BE2C (cell line): ENCODE results near the gene CATSPER4.

ENCODE experiments used
- DNase-seq: peaks from one replicate; pipeline ENCODE4 v3.0.0-alpha.2; 2020
- H3K27me3 ChIP-seq: fragments of 250-450 bp; sonication (Bioruptor Pico); 2 replicates; pipeline ENCODE4 v1.5.1; 2020; ENCODE audit warnings: mild to moderate bottlenecking
- H3K36me3 ChIP-seq: fragments of 250-450 bp; sonication (Bioruptor Pico); 2 replicates; pipeline ENCODE4 v1.5.1; 2020; ENCODE audit warnings: mild to moderate bottlenecking
- H3K4me1 ChIP-seq: fragments of 250-450 bp; sonication (Bioruptor Pico); 2 replicates; pipeline ENCODE4 v1.5.1; 2020
- H3K4me3 ChIP-seq: 2 replicates; pipeline ENCODE4 v1.5.1; 2011; ENCODE audit warnings: low read depth, low read length
- H3K9me3 ChIP-seq: fragments of 250-450 bp; sonication (Bioruptor Pico); 2 replicates; pipeline ENCODE4 v1.5.1; 2020
- TF ChIP-seq, protein P1 (sequence below): IDR thresholded peaks from 2 replicates; pipeline ENCODE4 v1.5.1; 2012; ENCODE audit warnings: mild to moderate bottlenecking, low read depth, low read length

CATSPER4 gene

DNA sequence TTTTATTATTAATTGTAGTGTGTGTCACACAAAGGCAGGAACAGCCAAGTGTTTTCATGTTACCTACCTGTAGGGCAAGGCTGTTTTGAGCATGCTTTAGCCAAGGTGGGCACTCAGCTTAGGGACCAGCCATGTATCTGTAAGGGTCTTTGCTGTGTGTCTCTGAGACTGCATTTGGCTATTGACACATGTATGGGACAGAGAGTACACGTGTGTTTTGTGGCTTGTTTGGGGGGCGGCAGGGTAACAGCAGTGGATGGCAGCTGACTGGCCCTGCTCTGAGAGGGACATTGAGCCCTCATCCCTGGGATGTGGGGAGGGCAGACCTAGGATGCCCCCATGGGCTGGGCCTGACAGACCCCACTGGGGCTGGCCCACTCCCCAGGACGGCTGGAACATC lies 6.9 kb downstream of the CATSPER4 start:
- TF ChIP-seq, protein P1, sequence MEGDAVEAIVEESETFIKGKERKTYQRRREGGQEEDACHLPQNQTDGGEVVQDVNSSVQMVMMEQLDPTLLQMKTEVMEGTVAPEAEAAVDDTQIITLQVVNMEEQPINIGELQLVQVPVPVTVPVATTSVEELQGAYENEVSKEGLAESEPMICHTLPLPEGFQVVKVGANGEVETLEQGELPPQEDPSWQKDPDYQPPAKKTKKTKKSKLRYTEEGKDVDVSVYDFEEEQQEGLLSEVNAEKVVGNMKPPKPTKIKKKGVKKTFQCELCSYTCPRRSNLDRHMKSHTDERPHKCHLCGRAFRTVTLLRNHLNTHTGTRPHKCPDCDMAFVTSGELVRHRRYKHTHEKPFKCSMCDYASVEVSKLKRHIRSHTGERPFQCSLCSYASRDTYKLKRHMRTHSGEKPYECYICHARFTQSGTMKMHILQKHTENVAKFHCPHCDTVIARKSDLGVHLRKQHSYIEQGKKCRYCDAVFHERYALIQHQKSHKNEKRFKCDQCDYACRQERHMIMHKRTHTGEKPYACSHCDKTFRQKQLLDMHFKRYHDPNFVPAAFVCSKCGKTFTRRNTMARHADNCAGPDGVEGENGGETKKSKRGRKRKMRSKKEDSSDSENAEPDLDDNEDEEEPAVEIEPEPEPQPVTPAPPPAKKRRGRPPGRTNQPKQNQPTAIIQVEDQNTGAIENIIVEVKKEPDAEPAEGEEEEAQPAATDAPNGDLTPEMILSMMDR, result no peak
- Histone ChIP-seq H3K27me3 (no peaks in the 10 kb centered on the region), H3K4me1 (no peaks in the 10 kb centered on the region), H3K4me3 (no peak overlapping the region), H3K9me3 (no peaks in the 10 kb centered on the region), H3K36me3 (no peaks in the 10 kb centered on the region)
- DNase-seq, result no peak

DNA sequence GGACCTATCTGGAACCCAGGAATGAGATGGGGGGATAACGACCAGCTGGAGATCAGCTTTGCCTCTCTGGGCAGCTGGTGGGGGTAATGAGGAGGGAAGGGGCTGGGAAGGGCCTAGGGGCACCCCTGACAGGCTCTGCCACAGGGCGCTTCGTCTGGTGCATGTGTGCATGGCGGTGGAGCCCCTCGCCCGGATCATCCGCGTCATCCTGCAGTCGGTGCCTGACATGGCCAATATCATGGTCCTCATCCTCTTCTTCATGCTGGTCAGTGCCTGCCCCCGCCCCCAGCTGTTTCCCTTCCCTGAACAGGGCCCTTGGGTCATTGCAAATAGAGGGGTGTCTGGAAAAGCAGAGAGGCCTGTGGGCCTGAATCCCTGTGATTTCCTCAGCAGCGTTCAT lies 7.4 kb downstream of the CATSPER4 start:
- TF ChIP-seq, protein P1, result no peak
- Histone ChIP-seq H3K27me3 (no peaks in the 10 kb centered on the region), H3K4me3 (no peak overlapping the region), H3K36me3 (no peaks in the 10 kb centered on the region), H3K4me1 (no peaks in the 10 kb centered on the region), H3K9me3 (no peaks in the 10 kb centered on the region)
- DNase-seq, result no peak

DNA sequence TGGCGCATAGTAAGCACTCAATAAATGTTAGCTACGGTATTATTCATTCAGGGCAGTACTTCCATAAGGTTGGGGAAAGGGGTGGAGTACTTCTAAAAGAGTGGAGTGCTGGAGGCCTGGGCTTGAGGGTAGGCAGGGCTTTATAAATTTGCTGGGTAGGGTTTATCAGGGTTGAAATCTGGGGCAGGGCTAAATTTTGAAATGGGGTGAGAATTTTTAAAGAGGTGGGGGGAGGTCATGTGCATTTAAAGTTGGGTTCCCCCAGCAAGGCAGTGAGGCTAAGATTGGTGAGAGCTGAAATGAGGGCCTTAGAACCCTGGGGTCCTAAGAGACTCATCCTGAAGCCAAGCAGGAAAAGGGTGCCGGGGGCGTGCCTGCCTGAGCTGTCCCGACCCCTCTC lies 10.0 kb downstream of the CATSPER4 start:
- no peaks in the 10 kb centered on the region for H3K36me3 ChIP-seq
- no peaks in the 10 kb centered on the region for H3K9me3 ChIP-seq
- TF ChIP-seq, protein P1, result no peak
- H3K27me3 ChIP-seq, result no peaks in the 10 kb centered on the region
- no peak overlapping the region for H3K4me3 ChIP-seq
- DNase-seq, result no peak
- no peaks in the 10 kb centered on the region; the same call in 1 of the 2 replicates for H3K4me1 ChIP-seq

DNA sequence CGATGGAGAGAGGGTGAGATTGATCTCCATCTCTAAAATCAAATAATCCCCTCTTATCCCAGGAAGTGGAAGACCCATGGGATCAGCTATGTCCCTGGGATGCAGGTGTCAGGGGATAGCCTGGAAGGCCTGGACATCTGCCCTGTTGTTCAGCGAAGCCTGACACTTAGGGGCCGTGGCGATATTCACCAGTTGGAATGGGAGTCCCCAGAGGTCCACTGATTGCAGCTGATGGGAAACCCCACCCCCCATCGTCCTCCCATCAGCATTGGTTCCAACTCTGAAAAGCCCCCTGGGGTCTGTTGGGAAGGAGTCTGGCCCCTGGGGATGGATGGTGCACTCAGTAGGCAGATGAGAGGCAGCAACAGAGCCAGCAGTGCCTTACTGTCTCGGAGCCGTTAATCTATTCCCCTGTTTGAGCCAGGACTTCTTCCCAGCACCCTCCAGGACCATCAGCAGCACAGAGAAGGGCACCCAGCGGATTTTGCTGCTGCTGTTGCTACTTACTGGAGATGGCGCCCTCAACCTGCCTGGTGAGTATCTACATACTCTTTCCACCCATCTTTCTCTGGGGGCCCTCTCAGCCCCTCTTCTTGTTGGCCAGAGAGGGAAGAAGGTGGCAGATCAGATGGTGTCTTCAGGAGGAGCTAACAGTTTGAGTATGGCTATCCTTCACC lies 13.4 kb downstream of the CATSPER4 start:
- Histone ChIP-seq H3K36me3 (no peaks in the 10 kb centered on the region), H3K4me3 (no peak overlapping the region), H3K9me3 (no peaks in the 10 kb centered on the region), H3K4me1 (no peaks in the 10 kb centered on the region; the same call in 1 of the 2 replicates), H3K27me3 (no peaks in the 10 kb centered on the region)
- DNase-seq, result peak; percentile 45
- TF ChIP-seq, protein P1, result no peak

DNA sequence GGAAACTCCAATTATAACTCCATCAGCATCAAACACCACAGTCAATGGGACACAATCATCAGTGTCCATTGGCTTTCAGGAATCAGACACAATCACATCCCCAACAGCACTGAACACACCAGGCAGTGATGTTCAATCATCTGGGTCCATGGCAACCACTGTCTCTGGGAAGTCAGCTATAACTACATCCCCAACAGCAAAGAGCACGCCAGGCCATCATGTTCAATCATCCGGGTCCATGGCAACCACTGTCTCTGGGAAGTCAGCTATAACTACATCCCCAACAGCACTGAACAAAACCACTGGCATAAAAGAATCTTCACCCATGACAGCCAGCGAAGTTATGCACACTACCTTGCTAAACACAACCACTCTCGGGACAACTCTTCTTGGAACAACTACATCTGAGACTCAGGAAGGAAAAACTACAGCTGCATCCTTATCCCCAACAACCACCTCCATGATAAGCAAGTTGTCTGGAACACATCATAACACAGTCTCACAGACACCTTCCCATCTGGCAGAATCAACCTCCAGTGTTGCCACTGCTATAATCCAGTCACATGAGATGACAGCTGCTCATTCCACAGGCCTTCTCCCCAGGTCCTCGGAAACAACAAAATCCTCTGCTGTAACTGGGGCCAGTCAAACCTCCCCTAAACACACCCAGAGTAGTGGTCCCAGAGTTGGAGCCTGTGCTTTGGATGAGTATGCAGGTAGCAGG lies 19.9 kb downstream of the CATSPER4 start:
- TF ChIP-seq, protein P1, result no peak
- H3K4me3 ChIP-seq, result no peak overlapping the region
- no peaks in the 10 kb centered on the region for H3K36me3 ChIP-seq
- no peaks in the 10 kb centered on the region for H3K9me3 ChIP-seq
- H3K27me3 ChIP-seq, result no peaks in the 10 kb centered on the region
- H3K4me1 ChIP-seq, result no peaks in the 10 kb centered on the region
- no peak for DNase-seq

DNA sequence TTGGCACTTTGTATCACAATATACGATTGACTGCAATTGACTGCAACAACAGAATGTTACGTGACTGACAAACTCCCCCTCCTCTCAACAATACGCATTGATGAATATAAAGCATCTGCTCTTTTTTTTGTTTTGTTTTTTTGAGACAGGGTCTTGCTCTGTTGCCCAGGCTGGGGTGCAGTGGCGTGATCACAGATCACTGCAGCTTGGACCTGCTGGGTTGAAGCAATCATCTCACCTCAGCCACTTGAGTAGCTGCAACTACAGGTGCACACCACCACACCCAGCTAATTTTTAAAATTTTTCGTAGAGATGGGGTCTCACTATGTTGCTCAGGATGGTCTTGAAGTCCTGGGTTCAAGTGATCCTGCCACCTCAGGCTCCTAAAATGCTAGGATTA lies 22.3 kb downstream of the CATSPER4 start:
- H3K9me3 ChIP-seq, result no peaks in the 10 kb centered on the region
- DNase-seq, result no peak
- no peak overlapping the region for H3K4me3 ChIP-seq
- TF ChIP-seq, protein P1, result no peak
- no peaks in the 10 kb centered on the region for H3K4me1 ChIP-seq
- no peaks in the 10 kb centered on the region for H3K27me3 ChIP-seq
- H3K36me3 ChIP-seq, result no peaks in the 10 kb centered on the region
